HG03108 (cell line): ENCODE data around the gene ZNF232.
"Not testable (repeated sequence)": the region's sequence is repeated elsewhere in the genome, so short reads cannot be mapped to it uniquely, and the experiment has no call there.

Source experiments
- ATAC-seq: cut with Tn5 transposase; IDR thresholded peaks from one replicate; pipeline ENCODE4 v1.9.1; 2021; ENCODE audit warnings: moderate library complexity; ENCODE audit not compliant: unreplicated experiment

Gene ZNF232

DNA sequence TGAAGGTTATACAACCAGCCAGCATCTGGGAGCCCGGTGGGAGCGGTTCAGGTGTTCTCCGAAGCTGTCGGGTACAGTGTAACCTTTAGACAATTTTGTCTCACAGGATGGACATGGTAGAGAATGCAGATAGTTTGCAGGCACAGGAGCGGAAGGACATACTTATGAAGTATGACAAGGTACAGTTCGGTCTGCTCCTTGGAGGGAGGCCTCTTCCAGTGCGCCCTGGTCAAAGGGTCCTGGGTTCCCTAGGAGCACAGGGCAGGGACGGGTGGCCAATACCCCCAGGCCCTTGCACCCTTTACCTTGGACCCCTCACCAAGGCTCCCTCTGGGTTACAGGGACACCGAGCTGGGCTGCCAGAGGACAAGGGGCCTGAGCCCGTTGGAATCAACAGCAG is 18.6 kb upstream of the ZNF232 start:
- not testable (repeated sequence) for ATAC-seq

DNA sequence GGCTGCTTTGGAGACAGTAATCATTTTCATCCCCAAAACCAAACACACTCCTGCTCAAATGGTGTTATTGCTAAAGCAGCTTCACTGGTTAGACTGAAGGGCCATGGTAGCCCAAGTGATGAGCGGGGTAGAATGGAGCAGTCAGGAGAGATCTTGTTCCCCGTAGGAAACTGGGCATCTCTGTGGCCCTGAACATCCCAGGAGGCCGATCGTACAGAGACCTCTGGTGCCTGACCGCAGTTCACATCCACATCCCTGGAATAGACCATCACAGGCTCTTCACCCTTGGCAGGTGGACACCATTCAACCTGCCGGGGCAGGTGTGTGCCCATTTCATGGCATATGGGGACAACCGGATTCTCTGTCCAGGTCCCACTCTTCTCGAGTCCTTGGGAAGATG is 18.1 kb upstream of the ZNF232 start:
- ATAC-seq, result not testable (repeated sequence)

GRCh38 chr17:5128905-5129535 is 17.3 kb upstream of the ZNF232 start:
- ATAC-seq, result no peak

DNA sequence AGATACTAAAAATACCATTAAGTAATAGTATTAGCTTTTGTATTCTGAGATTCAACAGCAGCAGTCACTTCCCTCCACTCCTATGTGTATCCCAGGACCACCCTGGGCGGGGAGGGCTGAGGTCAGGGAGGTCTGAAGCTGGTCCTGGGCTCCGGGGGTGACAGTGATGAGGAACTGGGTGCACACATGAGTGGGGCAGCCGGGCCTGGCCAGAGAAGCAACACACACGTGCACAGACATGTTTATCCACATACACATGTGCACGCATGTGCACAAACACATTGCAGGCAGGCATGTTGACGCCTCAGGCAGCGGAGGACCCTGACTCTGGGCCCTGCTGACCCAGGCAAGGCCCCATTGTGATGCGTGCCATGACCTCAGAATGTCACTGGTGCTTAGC is 16.7 kb upstream of the ZNF232 start:
- ATAC-seq, result not testable (repeated sequence)

GRCh38 chr17:5127910-5128309 is 16.2 kb upstream of the ZNF232 start:
- no peak for ATAC-seq

DNA sequence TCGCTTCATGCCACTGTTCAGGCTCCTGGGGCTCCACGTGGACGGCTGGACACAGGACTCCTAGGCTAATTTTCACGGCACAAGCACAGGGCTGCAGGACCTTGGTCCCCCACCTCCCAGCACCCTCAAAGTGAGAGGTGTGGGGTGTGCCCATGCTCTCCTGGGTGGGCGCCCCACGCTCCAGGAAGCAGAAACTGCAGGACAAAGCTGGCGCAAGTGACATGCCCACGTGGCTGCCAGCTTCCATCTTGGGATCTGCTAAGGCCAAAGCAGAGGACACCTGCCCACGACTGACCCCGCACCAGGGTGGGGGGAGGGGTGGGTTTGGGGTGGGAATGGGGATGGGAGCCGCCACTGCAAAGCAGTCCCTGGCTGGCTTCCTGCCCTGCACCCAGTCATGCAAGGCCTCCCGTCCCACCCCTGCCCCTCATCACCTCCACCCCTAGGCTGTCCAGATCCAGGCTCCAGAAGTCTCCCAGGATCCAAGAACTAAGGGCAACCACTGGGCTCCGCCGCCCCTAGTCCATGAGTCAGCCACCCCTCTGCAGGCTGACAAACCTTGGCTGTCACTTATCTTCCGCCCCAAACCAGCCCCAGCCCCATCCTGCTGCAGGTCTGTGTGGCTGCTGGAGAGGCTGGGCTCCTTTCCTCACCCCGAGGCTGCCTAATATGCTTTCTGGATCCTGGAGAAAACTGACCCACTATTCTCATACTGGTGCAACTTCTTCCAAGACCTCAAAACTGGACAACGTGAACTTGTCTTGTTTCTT is 15.2 kb upstream of the ZNF232 start:
- no peak for ATAC-seq

DNA sequence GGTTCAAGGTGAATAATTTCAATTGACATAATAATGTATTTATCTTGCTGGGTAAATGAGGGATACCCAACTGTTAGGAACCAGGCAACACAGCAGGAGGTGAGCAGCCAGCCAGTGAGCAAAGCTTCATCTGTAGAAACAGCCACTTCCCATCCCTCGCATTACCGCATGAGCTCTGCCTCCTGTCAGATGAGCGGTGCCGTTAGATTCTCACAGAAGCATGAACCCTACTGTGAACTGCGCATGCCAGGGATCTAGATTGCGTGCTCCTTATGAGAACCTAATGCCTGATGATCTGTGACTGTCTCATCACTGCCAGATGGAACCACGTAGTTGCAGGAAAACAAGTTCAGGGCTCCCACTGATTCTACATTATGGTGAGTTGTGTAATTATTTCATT is 13.2 kb upstream of the ZNF232 start:
- not testable (repeated sequence) for ATAC-seq

DNA sequence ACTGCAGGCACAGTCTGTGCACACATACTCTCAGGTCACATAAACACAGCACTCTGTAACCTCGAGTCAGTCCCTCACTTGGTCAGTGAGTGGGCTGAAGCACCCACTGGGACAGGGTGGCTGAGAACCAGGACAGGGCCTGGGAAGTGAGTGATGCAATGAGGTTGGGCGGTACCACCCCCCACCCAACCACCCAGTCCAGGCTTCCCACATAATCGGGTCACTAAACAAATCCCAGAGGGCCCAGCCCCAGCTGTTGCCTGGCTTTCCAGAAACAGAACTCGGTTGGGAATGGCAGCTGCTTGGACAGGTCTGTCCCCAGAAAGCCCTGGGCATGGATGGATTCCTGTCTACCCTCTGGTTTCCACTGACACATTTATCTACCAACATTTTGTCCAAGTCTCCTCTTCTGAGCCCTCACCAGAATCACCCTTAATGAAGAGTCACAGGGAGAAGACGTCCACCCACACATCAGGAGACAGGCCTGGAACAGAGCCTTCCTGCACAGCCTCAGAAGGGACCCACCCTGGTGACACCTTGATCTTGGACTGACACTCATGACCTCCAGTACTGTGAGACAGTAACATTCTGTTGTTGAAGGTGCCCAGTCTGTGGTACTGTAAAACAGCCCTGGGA is 12.6 kb upstream of the ZNF232 start:
- ATAC-seq, result not testable (repeated sequence)

DNA sequence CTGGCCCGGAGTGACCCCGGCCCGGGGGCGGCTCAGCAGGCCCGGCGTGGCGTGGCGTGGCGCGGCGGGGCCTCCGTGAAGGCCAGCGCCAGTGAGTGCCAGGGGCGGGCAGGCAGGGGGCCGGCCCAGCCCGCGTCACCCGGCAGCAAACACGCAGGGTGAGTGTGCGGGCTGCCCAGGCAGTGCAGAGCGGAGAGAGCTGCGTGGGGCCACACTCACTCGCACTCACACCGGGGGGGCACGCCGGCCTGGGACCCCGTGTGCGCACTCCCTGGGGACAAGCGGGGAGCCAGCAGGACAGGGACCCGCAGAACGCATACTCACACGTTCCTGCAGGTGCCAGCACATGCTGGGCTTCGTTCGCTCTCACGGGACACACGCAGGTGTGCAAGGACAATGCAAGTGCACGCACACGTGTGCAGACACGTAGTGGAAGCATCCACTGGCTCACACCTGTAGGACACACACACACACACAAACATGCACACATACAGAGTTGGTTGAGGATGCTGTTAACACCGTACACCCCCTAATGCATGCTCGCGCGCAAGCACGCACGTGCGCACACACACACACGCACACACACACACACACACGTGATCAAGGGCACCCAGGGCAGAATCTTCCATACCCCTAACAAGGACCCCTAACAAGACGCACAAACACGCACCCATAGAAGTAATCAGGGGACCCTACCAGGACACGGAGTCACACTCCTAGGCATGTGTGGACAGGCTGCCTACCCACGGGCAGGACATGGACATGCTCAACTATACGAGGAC is 11.9 kb upstream of the ZNF232 start:
- ATAC-seq, result no peak

- ATAC-seq, result no peak
Observed at GRCh38 chr17:5122586-5123342, 11.1 kb upstream of the ZNF232 start.

- not testable (repeated sequence) for ATAC-seq
Observed at GRCh38 chr17:5122056-5122455, 10.4 kb upstream of the ZNF232 start.

GRCh38 chr17:5121186-5121841 is 9.6 kb upstream of the ZNF232 start:
- ATAC-seq, result no peak

- ATAC-seq, result not testable (repeated sequence)
Observed at GRCh38 chr17:5120436-5121185, 8.9 kb upstream of the ZNF232 start.

- ATAC-seq, result no peak
Observed at GRCh38 chr17:5120036-5120435, 8.4 kb upstream of the ZNF232 start.

DNA sequence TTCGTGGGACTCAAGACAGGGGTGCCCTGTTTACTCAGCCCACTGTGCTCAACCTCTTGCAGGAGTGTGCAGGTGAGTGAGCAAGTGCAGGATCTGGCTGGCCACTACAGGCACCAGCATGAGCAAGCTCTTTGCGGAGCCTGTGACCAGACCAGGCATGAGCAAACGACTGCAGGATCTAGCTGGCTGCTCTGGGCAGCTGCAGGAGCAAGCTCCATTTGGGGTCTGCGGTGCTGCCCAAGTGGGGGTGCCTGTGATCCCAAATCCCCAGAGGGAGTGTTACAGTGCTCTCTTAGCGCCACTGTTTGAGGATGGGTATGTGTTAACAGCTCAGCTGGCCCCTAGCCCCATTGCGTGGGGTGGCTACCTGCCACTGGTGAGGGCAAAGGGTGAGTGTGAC is 6.5 kb upstream of the ZNF232 start:
- no peak for ATAC-seq

DNA sequence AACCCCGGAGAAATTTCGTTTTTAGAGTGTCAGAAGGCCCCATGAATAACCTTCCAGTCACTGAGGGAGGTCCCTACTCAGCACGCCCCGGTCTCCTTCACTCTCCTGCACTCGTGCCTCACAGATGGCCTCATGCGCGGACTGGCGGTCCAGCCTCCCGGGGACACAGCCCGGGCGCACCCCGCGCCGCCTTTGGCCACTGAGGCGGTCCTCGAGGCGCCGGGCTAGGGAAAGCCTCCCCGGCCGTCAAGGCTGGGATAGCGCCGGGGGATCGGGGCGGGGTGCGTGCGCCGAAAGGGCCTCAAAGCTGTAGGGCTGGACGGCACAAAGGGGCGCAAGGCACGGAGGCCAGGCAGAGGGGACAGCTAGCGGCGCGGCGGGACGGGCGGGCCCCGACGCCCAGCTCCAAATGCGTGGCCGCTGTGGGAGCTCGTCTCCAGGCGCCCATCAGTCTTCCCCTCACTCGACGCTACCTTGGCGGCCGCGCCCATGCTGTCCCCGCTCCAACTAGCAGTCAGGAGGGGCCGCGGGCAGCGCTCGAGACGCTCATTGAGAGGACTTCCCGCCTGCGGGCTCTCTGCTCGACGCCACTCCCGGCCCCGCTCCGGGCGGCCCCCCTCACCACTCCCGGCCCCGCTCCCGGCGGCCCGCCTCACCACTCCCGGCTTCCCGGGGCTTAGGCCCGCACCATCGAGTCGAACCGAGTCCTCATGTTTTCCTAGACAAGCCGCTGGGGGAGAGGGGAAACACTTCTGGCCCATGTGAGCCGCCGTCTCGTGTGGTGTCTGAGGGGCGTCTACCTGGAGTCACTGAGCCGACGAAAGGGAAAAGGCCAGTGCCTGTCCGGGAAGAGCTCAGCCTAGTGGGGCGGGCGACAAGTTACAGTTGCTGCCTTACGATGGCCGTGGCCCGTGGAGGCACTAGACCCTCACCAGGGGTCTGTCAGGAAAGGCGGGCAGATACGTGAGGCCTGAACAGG is 4.3 kb upstream of the ZNF232 start, which contains the start of gene USP6:
Gene USP6 (plus strand): TSS at position 360 of the 979 bp plus-strand sequence. CDS start 14,336 bp downstream, outside the sequence.
- ATAC-seq, result no peak

GRCh38 chr17:5110816-5111215 is 862 bp downstream of the ZNF232 start:
- no peak for ATAC-seq

- ATAC-seq, result no peak
Observed at GRCh38 chr17:5100832-5101231, 10.8 kb downstream of the ZNF232 start.
